GM23338 (cell line): Measurements from ENCODE around the gene GUCA2A. TPM values are rescaled to one million over a fixed set of nuclear protein-coding genes. Genes with fewer than 3 reads are reported as not detected.

Experiments
- ATAC-seq: fragments of 200-7000 bp; cut with Tn5 transposase; 3 replicates; pipeline ENCODE4 v1.9.1; 2020
- DNase-seq: peaks from one replicate; pipeline ENCODE4 v3.0.0-alpha.2; 2015; ENCODE audit warnings: low spot score
- H2AFZ ChIP-seq: fragments of 200-600 bp; sonication (generic); 2 replicates; pipeline ENCODE4 v1.8.0; 2016; ENCODE audit warnings: antibody characterized with exemption, mild to moderate bottlenecking, moderate library complexity
- H3F3A ChIP-seq: fragments of 200-600 bp; sonication (generic); replicated peaks from 2 replicates; pipeline ENCODE4 v1.8.0; 2017; ENCODE audit warnings: antibody characterized with exemption, mixed run types, low read depth
- H3K27ac ChIP-seq: fragments of 200-600 bp; sonication (generic); 2 replicates; pipeline ENCODE4 v1.6.1; 2016; ENCODE audit warnings: low read depth
- H3K27me3 ChIP-seq: fragments of 200-600 bp; sonication (generic); 2 replicates; pipeline ENCODE4 v1.8.0; 2016; ENCODE audit warnings: mild to moderate bottlenecking, mixed run types, moderate library complexity; ENCODE audit not compliant: insufficient read depth
- H3K36me3 ChIP-seq: fragments of 200-600 bp; sonication (generic); 2 replicates; pipeline ENCODE4 v1.8.0; 2016; ENCODE audit warnings: mild to moderate bottlenecking; ENCODE audit not compliant: insufficient read depth
- H3K4me1 ChIP-seq: fragments of 200-600 bp; sonication (generic); 2 replicates; pipeline ENCODE4 v1.8.0; 2016; ENCODE audit warnings: mild to moderate bottlenecking, moderate library complexity; ENCODE audit not compliant: insufficient read depth
- H3K4me2 ChIP-seq: fragments of 200-600 bp; sonication (generic); 2 replicates; pipeline ENCODE4 v1.7.1; 2017; ENCODE audit warnings: mixed run types
- H3K4me3 ChIP-seq: fragments of 200-600 bp; sonication (generic); 2 replicates; pipeline ENCODE4 v1.6.1; 2016; ENCODE audit warnings: mixed run types
- H3K79me2 ChIP-seq: fragments of 200-600 bp; sonication (generic); replicated peaks from 2 replicates; pipeline ENCODE4 v1.8.0; 2017; ENCODE audit warnings: mild to moderate bottlenecking; ENCODE audit not compliant: insufficient read depth
- H3K9me2 ChIP-seq: fragments of 200-600 bp; sonication (generic); 2 replicates; pipeline ENCODE4 v1.8.0; 2017; ENCODE audit not compliant: insufficient read depth
- H4K20me1 ChIP-seq: fragments of 200-600 bp; sonication (generic); replicated peaks from 2 replicates; pipeline ENCODE4 v1.8.0; 2017; ENCODE audit warnings: mild to moderate bottlenecking; ENCODE audit not compliant: insufficient read depth
- H3K27ac Mint-ChIP-seq: 2 replicates; pipeline ENCODE4 v1.8.0; 2020; ENCODE audit warnings: inconsistent platforms, mild to moderate bottlenecking, moderate library complexity, mixed read lengths
- H3K27me3 Mint-ChIP-seq: 3 replicates; pipeline ENCODE4 v1.8.0; 2022; ENCODE audit warnings: low read depth, mild to moderate bottlenecking, moderate library complexity, mixed read lengths, inconsistent platforms; ENCODE audit not compliant: insufficient read depth, poor library complexity
- H3K36me3 Mint-ChIP-seq: 3 replicates; pipeline ENCODE4 v1.8.0; 2021; ENCODE audit warnings: low read depth, mild to moderate bottlenecking, inconsistent platforms, moderate library complexity, mixed read lengths
- H3K4me1 Mint-ChIP-seq: 3 replicates; pipeline ENCODE4 v1.8.0; 2020; ENCODE audit warnings: mild to moderate bottlenecking, inconsistent platforms, mixed read lengths
- H3K4me3 Mint-ChIP-seq: 3 replicates; pipeline ENCODE4 v1.8.0; 2021; ENCODE audit warnings: moderate library complexity, mild to moderate bottlenecking, inconsistent platforms, mixed read lengths
- H3K9me3 Mint-ChIP-seq: 3 replicates; pipeline ENCODE4 v1.8.0; 2020; ENCODE audit warnings: moderate library complexity, mild to moderate bottlenecking, inconsistent platforms, mixed read lengths
- CREB1 ChIP-seq: fragments of 250-450 bp; sonication (Bioruptor Pico); IDR thresholded peaks from 2 replicates; pipeline ENCODE4 v1.5.0; 2020; ENCODE audit warnings: low read depth, mild to moderate bottlenecking, moderate library complexity
- EZH2 ChIP-seq: fragments of 200-600 bp; sonication (generic); IDR thresholded peaks from one replicate; pipeline ENCODE4 v1.8.0; 2017; ENCODE audit warnings: antibody characterized with exemption, mild to moderate bottlenecking, low read depth; ENCODE audit not compliant: unreplicated experiment
- EZH2phosphoT487 ChIP-seq: fragments of 200-600 bp; sonication (generic); IDR thresholded peaks from one replicate; pipeline ENCODE4 v1.8.1; 2018; ENCODE audit warnings: antibody characterized with exemption; ENCODE audit not compliant: unreplicated experiment
- JUNB ChIP-seq: IDR thresholded peaks from one replicate; pipeline ENCODE4 v1.6.1; 2016; ENCODE audit warnings: antibody characterized with exemption; ENCODE audit not compliant: unreplicated experiment
- NANOG ChIP-seq: IDR thresholded peaks from 2 replicates; pipeline ENCODE4 v1.6.1; 2016; ENCODE audit warnings: antibody characterized with exemption, borderline replicate concordance
- POLR2AphosphoS5 ChIP-seq: IDR thresholded peaks from 2 replicates; pipeline ENCODE4 v1.6.1; 2016; ENCODE audit warnings: antibody characterized with exemption, low read depth
- STAT1 ChIP-seq: IDR thresholded peaks from one replicate; pipeline ENCODE4 v1.6.1; 2016; ENCODE audit warnings: antibody characterized with exemption; ENCODE audit not compliant: unreplicated experiment
- ZNF114 ChIP-seq: fragments of 250-450 bp; sonication (Bioruptor Pico); IDR thresholded peaks from 2 replicates; pipeline ENCODE4 v1.5.0; 2020; ENCODE audit warnings: mild to moderate bottlenecking, moderate library complexity
- ZNF331 ChIP-seq: fragments of 250-450 bp; sonication (Bioruptor Pico); IDR thresholded peaks from 2 replicates; pipeline ENCODE4 v1.5.0; 2020; ENCODE audit warnings: low read depth, mild to moderate bottlenecking, moderate library complexity
- polyA plus RNA-seq: library from polyadenylated mRNA; unstranded; fragments of >200 nt; fragmentation: Nextera tagmentation; extraction: Ambion mirVana; gene quantifications from 2 replicates; pipeline ENCODE4 v1.2.1, GENCODE V29; 2016
- total RNA-seq: library from RNA; depleted of rRNA; stranded (reverse); fragments of >200 nt; shearing (Covaris generic); gene quantifications from 2 replicates; pipeline ENCODE4 v1.2.3, GENCODE V29; 2014
- TF ChIP-seq, protein P1 (sequence below): IDR thresholded peaks from 2 replicates; pipeline ENCODE4 v1.6.1; 2016; ENCODE audit warnings: antibody characterized with exemption
- TF ChIP-seq, protein P2 (sequence below), 2 experiments: fragments of 200-600 bp in 1 of 2; sonication (generic) in 1 of 2; conservative IDR thresholded peaks; 2 replicates each; pipeline versions ENCODE4 v1.5.1 to v1.6.1; 2016 to 2017; ENCODE audit warnings: antibody characterized with exemption in 2 of 2, low read depth in 2 of 2, mild to moderate bottlenecking in 2 of 2, moderate library complexity in 1 of 2
- TF ChIP-seq, protein P3 (sequence below): fragments of 250-450 bp; sonication (Bioruptor Pico); IDR thresholded peaks from 2 replicates; pipeline ENCODE4 v1.5.0; 2020; ENCODE audit warnings: mild to moderate bottlenecking, moderate library complexity
- TF ChIP-seq, protein P4 (sequence below): IDR thresholded peaks from one replicate; pipeline ENCODE4 v1.6.1; 2018; ENCODE audit warnings: antibody characterized with exemption; ENCODE audit not compliant: unreplicated experiment

Gene GUCA2A
- total and polyA plus RNA-seq, 2 experiments from 2014 or later: not detected

DNA sequence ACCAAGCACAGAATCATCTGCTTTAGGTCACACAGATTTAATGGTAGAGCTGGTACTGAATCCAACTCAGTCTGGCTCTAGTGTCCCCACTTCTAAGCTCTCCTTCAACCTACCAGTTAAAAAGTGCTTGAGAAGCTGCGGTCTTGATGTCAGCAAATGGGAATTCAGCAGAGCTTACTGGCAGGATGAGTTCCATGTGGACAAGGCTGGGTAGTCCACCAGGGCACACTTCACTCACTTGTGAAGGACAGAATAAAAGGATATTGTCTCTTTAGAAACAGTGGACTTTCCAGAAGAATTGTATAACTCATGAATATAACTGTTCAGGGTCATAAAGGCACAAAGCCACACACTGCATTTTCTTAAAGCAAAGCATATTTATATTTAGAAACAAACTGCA lies 46.4 kb downstream of the GUCA2A start:
- H4K20me1 ChIP-seq: no peaks in the 10 kb centered on the region
- H3K27me3 ChIP-seq: no peaks in the 10 kb centered on the region
- Mint-ChIP-seq H3K27ac (no peak overlapping the region), H3K27me3 (peaks cover 3% of the 10 kb centered on the region), H3K4me3 (no peak overlapping the region), H3K4me1 (peaks cover 14% of the 10 kb centered on the region), H3K9me3 (peaks cover 9% of the 10 kb centered on the region), H3K36me3 (no peaks in the 10 kb centered on the region)
- H3K79me2 ChIP-seq: no peaks in the 10 kb centered on the region
- no peaks in the 10 kb centered on the region for H3K9me2 ChIP-seq
- ATAC-seq: no peak
- H3F3A ChIP-seq: no peaks in the 10 kb centered on the region
- 0 out of 2 replicates have a peak, but pooled peaks cover 4% of the 10 kb centered on the region for H3K36me3 ChIP-seq
- TF ChIP-seq, protein P1, sequence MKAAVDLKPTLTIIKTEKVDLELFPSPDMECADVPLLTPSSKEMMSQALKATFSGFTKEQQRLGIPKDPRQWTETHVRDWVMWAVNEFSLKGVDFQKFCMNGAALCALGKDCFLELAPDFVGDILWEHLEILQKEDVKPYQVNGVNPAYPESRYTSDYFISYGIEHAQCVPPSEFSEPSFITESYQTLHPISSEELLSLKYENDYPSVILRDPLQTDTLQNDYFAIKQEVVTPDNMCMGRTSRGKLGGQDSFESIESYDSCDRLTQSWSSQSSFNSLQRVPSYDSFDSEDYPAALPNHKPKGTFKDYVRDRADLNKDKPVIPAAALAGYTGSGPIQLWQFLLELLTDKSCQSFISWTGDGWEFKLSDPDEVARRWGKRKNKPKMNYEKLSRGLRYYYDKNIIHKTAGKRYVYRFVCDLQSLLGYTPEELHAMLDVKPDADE: no peak
- no peak for TF ChIP-seq EZH2
- TF ChIP-seq ZNF331 (CRISPR knock-in tag): no peak
- TF ChIP-seq ZNF114 (CRISPR knock-in tag): no peak
- TF ChIP-seq EZH2phosphoT487: no peak
- TF ChIP-seq, protein P2, sequence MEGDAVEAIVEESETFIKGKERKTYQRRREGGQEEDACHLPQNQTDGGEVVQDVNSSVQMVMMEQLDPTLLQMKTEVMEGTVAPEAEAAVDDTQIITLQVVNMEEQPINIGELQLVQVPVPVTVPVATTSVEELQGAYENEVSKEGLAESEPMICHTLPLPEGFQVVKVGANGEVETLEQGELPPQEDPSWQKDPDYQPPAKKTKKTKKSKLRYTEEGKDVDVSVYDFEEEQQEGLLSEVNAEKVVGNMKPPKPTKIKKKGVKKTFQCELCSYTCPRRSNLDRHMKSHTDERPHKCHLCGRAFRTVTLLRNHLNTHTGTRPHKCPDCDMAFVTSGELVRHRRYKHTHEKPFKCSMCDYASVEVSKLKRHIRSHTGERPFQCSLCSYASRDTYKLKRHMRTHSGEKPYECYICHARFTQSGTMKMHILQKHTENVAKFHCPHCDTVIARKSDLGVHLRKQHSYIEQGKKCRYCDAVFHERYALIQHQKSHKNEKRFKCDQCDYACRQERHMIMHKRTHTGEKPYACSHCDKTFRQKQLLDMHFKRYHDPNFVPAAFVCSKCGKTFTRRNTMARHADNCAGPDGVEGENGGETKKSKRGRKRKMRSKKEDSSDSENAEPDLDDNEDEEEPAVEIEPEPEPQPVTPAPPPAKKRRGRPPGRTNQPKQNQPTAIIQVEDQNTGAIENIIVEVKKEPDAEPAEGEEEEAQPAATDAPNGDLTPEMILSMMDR (conservative IDR thresholded peaks at IDR 0.05; ENCODE audit: low read depth in 2 of 2): no peak
- TF ChIP-seq, protein P3, sequence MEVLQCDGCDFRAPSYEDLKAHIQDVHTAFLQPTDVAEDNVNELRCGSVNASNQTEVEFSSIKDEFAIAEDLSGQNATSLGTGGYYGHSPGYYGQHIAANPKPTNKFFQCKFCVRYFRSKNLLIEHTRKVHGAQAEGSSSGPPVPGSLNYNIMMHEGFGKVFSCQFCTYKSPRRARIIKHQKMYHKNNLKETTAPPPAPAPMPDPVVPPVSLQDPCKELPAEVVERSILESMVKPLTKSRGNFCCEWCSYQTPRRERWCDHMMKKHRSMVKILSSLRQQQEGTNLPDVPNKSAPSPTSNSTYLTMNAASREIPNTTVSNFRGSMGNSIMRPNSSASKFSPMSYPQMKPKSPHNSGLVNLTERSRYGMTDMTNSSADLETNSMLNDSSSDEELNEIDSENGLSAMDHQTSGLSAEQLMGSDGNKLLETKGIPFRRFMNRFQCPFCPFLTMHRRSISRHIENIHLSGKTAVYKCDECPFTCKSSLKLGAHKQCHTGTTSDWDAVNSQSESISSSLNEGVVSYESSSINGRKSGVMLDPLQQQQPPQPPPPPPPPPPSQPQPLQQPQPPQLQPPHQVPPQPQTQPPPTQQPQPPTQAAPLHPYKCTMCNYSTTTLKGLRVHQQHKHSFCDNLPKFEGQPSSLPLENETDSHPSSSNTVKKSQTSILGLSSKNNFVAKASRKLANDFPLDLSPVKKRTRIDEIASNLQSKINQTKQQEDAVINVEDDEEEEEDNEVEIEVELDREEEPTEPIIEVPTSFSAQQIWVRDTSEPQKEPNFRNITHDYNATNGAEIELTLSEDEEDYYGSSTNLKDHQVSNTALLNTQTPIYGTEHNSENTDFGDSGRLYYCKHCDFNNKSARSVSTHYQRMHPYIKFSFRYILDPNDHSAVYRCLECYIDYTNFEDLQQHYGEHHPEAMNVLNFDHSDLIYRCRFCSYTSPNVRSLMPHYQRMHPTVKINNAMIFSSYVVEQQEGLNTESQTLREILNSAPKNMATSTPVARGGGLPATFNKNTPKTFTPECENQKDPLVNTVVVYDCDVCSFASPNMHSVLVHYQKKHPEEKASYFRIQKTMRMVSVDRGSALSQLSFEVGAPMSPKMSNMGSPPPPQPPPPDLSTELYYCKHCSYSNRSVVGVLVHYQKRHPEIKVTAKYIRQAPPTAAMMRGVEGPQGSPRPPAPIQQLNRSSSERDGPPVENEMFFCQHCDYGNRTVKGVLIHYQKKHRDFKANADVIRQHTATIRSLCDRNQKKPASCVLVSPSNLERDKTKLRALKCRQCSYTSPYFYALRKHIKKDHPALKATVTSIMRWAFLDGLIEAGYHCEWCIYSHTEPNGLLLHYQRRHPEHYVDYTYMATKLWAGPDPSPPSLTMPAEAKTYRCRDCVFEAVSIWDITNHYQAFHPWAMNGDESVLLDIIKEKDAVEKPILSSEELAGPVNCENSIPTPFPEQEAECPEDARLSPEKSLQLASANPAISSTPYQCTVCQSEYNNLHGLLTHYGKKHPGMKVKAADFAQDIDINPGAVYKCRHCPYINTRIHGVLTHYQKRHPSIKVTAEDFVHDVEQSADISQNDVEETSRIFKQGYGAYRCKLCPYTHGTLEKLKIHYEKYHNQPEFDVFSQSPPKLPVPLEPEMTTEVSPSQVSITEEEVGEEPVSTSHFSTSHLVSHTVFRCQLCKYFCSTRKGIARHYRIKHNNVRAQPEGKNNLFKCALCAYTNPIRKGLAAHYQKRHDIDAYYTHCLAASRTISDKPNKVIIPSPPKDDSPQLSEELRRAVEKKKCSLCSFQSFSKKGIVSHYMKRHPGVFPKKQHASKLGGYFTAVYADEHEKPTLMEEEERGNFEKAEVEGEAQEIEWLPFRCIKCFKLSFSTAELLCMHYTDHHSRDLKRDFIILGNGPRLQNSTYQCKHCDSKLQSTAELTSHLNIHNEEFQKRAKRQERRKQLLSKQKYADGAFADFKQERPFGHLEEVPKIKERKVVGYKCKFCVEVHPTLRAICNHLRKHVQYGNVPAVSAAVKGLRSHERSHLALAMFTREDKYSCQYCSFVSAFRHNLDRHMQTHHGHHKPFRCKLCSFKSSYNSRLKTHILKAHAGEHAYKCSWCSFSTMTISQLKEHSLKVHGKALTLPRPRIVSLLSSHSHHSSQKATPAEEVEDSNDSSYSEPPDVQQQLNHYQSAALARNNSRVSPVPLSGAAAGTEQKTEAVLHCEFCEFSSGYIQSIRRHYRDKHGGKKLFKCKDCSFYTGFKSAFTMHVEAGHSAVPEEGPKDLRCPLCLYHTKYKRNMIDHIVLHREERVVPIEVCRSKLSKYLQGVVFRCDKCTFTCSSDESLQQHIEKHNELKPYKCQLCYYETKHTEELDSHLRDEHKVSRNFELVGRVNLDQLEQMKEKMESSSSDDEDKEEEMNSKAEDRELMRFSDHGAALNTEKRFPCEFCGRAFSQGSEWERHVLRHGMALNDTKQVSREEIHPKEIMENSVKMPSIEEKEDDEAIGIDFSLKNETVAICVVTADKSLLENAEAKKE (CRISPR knock-in tag): no peak
- no peak for TF ChIP-seq JUNB
- no peak for TF ChIP-seq STAT1
- no peak for TF ChIP-seq NANOG
- no peak for TF ChIP-seq CREB1 (CRISPR knock-in tag)
- no peak for TF ChIP-seq POLR2AphosphoS5
- TF ChIP-seq, protein P4, sequence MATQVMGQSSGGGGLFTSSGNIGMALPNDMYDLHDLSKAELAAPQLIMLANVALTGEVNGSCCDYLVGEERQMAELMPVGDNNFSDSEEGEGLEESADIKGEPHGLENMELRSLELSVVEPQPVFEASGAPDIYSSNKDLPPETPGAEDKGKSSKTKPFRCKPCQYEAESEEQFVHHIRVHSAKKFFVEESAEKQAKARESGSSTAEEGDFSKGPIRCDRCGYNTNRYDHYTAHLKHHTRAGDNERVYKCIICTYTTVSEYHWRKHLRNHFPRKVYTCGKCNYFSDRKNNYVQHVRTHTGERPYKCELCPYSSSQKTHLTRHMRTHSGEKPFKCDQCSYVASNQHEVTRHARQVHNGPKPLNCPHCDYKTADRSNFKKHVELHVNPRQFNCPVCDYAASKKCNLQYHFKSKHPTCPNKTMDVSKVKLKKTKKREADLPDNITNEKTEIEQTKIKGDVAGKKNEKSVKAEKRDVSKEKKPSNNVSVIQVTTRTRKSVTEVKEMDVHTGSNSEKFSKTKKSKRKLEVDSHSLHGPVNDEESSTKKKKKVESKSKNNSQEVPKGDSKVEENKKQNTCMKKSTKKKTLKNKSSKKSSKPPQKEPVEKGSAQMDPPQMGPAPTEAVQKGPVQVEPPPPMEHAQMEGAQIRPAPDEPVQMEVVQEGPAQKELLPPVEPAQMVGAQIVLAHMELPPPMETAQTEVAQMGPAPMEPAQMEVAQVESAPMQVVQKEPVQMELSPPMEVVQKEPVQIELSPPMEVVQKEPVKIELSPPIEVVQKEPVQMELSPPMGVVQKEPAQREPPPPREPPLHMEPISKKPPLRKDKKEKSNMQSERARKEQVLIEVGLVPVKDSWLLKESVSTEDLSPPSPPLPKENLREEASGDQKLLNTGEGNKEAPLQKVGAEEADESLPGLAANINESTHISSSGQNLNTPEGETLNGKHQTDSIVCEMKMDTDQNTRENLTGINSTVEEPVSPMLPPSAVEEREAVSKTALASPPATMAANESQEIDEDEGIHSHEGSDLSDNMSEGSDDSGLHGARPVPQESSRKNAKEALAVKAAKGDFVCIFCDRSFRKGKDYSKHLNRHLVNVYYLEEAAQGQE: no peak
- peaks cover 17% of the 10 kb centered on the region for H3K4me1 ChIP-seq
- peak overlapping the region; percentile 92; the same call in 1 of the 2 replicates for H2AFZ ChIP-seq
- no peak overlapping the region for H3K4me3 ChIP-seq
- 0 out of 2 replicates have a peak overlapping the region, but pooled peaks have one; percentile 46 for H3K4me2 ChIP-seq
- no peak overlapping the region for H3K27ac ChIP-seq
- no peak for DNase-seq
